GM12873 (cell line): ENCODE data around the gene TRMT44.

Experiments used
- TF ChIP-seq, protein P1 (sequence below): IDR thresholded peaks from 2 replicates; pipeline ENCODE4 v1.5.1; 2012; ENCODE audit warnings: low read depth, mild to moderate bottlenecking, moderate library complexity, low read length, control low read depth; ENCODE audit not compliant: insufficient read depth; ENCODE audit errors: missing control alignments

The TRMT44 gene

DNA sequence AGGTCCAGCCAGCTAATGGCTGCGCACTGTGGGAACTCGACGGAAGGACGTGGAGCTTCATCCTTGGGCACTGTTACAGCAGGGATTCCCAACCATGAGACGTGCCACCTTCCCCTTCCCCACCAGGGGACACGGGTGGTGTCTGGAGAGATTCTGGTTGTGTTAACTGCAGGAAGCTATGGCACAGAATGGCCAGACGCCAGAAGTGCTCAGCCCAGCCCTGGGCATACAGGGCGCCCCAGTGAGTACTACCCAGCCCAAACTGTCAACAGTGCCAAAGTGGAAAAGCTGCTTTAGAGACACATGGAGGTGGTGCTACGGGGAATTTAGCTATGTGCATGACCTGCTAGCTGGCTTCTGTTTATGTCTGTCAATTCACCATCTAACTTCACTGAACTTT, 32.8 kb upstream of the TRMT44 start:
- TF ChIP-seq, protein P1, sequence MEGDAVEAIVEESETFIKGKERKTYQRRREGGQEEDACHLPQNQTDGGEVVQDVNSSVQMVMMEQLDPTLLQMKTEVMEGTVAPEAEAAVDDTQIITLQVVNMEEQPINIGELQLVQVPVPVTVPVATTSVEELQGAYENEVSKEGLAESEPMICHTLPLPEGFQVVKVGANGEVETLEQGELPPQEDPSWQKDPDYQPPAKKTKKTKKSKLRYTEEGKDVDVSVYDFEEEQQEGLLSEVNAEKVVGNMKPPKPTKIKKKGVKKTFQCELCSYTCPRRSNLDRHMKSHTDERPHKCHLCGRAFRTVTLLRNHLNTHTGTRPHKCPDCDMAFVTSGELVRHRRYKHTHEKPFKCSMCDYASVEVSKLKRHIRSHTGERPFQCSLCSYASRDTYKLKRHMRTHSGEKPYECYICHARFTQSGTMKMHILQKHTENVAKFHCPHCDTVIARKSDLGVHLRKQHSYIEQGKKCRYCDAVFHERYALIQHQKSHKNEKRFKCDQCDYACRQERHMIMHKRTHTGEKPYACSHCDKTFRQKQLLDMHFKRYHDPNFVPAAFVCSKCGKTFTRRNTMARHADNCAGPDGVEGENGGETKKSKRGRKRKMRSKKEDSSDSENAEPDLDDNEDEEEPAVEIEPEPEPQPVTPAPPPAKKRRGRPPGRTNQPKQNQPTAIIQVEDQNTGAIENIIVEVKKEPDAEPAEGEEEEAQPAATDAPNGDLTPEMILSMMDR, result no peak

DNA sequence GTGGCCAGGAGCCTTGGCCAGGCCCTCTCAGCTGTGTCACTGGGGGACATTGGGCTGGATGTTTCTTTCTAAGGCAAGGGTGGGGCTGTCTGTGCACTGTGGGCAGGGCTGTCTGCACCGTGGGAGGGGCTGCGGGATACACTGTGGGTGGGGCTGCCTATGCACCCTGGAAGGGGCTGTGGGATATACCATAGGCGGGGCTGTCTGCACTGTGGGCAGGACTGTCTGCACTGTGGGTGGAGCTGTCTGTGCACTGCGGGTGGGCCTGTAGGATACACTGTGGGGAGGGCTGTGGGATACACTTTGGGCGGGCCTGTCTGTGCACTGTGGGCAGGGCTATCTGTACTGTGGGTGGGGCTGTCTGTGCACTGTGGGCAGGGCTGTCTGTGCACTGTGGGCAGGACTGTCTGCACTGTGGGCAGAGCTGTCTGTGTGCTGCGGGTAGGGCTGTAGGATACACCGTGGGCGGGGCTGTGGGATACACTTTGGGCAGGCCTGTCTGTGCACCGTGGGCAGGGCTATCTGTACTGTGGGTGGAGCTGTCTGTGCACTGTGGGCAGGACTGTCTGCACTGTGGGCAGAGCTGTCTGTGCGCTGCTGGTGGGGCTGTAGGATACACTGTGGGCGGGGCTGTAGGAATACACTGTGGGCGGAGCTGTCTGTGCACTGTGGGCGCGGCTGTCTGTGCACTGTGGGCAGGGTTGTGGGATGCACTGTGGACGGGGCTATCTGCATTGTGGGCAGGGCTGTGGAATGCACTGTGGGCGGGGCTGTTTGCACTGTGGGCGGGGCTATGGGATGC, 31.1 kb upstream of the TRMT44 start:
- TF ChIP-seq, protein P1, result no peak

DNA sequence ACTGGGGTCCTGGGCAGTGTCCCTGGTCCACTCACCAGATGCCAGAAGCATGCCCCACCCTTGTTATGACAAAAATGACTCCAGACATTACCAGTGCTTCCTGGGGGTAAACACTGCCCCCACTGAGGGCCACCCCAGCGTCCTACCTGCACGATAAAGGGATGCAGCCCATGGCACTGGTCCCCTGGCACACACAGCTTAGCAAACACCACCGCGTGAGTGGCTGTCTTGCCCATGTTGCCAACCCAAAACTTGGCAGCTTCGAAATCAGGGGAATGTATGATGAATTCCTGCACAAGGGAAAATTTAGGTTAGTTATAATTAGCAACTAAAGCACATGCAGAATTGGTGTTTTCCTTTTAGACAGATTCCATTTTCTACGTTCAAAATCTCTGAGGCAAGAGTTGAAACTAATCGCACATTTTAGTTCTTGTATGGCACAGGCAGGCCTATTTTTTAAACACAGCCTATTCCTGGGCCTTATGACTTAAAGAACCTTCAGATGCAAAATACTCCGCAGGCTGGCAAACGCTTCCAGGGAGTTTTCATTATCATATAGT, 30.4 kb upstream of the TRMT44 start:
- TF ChIP-seq, protein P1, result no peak

DNA sequence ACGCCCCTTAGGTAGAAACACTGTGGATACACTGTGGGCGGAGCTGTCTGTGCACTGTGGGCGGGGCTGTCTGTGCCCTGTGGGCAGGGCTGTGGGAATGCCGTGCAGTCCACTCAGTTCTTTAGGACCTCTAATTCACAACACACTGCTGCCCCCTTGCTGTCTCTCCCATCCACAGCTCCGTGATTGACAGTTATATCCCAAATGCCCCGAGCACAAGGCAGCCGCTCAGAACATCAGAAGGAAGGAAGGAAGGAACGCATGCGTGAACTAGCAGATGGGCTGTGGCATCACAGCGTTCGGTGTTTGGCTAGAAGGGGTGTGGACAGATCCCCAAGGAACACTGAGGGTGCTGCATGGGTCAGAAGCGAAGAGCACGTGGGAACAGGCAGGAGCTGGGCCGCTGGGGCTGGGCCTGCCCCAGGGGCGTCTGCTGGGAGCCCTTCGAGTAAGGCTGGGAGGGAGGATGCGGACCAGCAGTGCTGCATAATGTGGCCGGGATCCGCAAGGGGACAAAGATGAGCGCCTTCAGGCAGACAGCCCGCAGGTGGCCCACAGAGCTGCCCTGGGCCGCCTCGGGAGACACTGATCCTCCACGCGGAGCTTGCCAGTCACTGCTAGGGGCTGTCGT, 29.8 kb upstream of the TRMT44 start:
- TF ChIP-seq, protein P1, result peak; percentile 12

DNA sequence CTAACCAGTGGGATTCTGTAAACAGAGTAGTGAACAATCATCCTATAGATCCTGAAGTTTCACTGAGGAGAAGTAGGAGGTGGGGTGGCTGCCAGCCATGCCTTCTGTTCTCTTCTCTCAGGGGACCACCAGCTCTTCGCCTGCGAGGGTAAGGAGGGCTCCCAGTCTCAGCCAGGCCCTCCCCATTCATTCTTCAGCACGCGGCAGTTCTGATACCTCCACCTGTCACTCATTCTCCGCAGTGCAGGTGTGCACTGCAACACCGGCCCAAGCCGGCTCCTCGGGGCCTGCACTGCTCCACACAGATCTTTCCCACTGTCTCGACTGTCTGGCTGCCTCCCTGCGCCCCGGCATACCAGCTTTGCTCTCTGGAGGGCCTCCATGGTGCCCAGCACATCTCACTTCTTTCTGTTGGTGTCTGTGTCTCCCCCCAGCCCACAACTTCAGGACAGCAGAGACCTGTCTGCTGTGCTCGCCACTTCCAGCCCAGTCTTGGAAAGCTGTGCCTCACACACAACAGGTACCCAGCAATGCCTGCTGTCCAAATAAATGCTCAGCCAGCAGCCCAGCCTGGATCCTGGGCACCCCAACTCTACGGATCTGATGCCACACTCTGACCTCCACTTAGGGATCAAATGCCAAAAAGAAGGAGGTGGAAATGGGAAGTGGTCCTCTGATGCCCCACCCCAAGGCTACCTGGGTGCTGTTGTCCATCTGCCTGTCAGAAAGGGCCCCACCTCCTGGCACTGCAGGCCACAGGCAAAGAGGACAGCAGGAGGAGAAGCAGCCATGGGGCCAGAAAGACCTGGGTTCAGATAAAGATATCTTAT, 29.0 kb upstream of the TRMT44 start:
- TF ChIP-seq, protein P1, result no peak

DNA sequence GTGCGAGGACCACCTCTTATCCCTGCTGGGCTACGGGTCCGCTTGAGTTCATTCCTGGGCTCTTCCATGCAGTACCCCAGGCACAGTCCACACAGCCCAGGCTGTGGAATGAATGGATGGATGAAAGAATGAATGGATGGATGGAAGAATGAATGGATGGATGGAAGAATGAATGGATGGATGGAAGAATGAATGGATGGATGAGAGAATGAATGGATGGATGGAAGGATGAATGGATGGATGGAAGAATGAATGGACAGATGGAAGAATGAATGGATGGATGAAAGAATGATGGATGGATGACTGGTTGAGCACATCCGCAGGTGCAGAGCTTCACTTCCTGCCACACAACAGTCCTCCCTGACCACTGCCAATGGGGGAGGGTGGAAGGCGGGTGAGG, 28.3 kb upstream of the TRMT44 start:
- TF ChIP-seq, protein P1, result no peak
